Astrocyte (in vitro differentiated cells and primary cell): ENCODE measurements around the gene ANKRD23.

ENCODE experiments used
- CTCF ChIP-seq: IDR thresholded peaks from 2 replicates; pipeline ENCODE4 v1.5.1; 2011; ENCODE audit warnings: low read depth, mild to moderate bottlenecking, inconsistent platforms, low read length, moderate library complexity; ENCODE audit not compliant: insufficient read depth
- EZH2 ChIP-seq: IDR thresholded peaks from 2 replicates; pipeline ENCODE4 v1.6.1; 2012; ENCODE audit warnings: mild to moderate bottlenecking, low read length, inconsistent platforms; ENCODE audit not compliant: insufficient read depth

- TF ChIP-seq CTCF (no peak), EZH2 (no peak)
These were observed 43.7 kb upstream of the ANKRD23 start for GRCh38 chr2:96887493-96888012.
